Body of pancreas (tissue), 4 donors: ENCODE results near the gene SUPT20HL2. TPM values are rescaled to one million over a fixed set of nuclear protein-coding genes. Genes with fewer than 3 reads are reported as not detected.

Source experiments
- ATAC-seq: fragments of 150-250 bp; one replicate; pipeline ENCODE4 v1.9.1; 2016
- DNase-seq, 4 donors: peaks; one replicate each; pipeline ENCODE4 v3.0.0-alpha.2; 2019
- H3K27ac ChIP-seq, 4 donors: fragments of 200-600 bp; sonication (generic); 1 replicate in 3 of 4; 2 replicates in 1 of 4; pipeline versions ENCODE4 v1.5.1 to v1.6.1; 2016 to 2019; ENCODE audit warnings: mild to moderate bottlenecking in 1 of 4, mixed read lengths in 1 of 4, moderate library complexity in 1 of 4
- H3K27me3 ChIP-seq, 2 donors: fragments of 200-600 bp; sonication (generic); one replicate each; pipeline ENCODE4 v1.6.0; 2016; ENCODE audit warnings: mild to moderate bottlenecking in 1 of 2
- H3K36me3 ChIP-seq, 2 donors: fragments of 200-600 bp; sonication (generic); replicated peaks in 1 of 2; 2 replicates each; pipeline ENCODE4 v1.5.1; 2016; ENCODE audit warnings: low read depth in 2 of 2; ENCODE audit not compliant: insufficient read depth in 1 of 2
- H3K4me1 ChIP-seq: fragments of 200-600 bp; sonication (generic); one replicate; pipeline ENCODE4 v1.6.0; 2016
- H3K4me3 ChIP-seq, 2 donors: fragments of 200-600 bp; sonication (generic); 1 replicate in 1 of 2; 2 replicates in 1 of 2; pipeline ENCODE4 v1.5.1; 2016 to 2019
- H3K9me3 ChIP-seq, 3 donors: fragments of 200-600 bp; sonication (generic); 1 replicate in 2 of 3; 2 replicates in 1 of 3; pipeline ENCODE4 v1.5.1; 2016
- POLR2A ChIP-seq, 3 donors: fragments of 450-650 bp; IDR thresholded peaks; one replicate each; pipeline ENCODE4 v1.6.1; 2016; ENCODE audit warnings: antibody characterized with exemption in 3 of 3, mild to moderate bottlenecking in 2 of 3
- WGBS, 2 donors: methylation state at CpG; one replicate each; pipeline ENCODE4 v1.1.5; 2017; 5-methylcytosine and 5-hydroxymethylcytosine counted together
- intact Hi-C: fragments of 100-400 bp; cut with DNase I; formaldehyde crosslinking; loops from one replicate; pipeline ENCODE4 v1.15.1; 2023
- total RNA-seq, 2 donors: library from RNA; depleted of rRNA; stranded (reverse); fragments of >200 nt; gene quantifications; one replicate each; pipeline ENCODE4 v1.1.0, GENCODE V29; 2016
- TF ChIP-seq, protein P1 (sequence below), 7 experiments: fragments of 450-650 bp in 4 of 7; fragments of 200-600 bp in 3 of 7; sonication (generic) in 3 of 7; IDR thresholded peaks; one replicate each; pipeline ENCODE4 v1.5.1; 2016 to 2019; ENCODE audit warnings: antibody characterized with exemption in 7 of 7

SUPT20HL2 gene
- total RNA-seq, 2 donors from 2014 or later = not detected

- Histone ChIP-seq H3K9me3 (no peaks in the 10 kb centered on the region), H3K4me3 (no peak overlapping the region), H3K36me3 (no peaks in the 10 kb centered on the region), H3K27me3 (no peaks in the 10 kb centered on the region), H3K27ac (no peak overlapping the region), H3K4me1 (no peaks in the 10 kb centered on the region)
- ATAC-seq (no peak), DNase-seq (no peak)
- no peak for TF ChIP-seq POLR2A (IDR thresholded peaks at IDR 0.05)
- TF ChIP-seq, protein P1, sequence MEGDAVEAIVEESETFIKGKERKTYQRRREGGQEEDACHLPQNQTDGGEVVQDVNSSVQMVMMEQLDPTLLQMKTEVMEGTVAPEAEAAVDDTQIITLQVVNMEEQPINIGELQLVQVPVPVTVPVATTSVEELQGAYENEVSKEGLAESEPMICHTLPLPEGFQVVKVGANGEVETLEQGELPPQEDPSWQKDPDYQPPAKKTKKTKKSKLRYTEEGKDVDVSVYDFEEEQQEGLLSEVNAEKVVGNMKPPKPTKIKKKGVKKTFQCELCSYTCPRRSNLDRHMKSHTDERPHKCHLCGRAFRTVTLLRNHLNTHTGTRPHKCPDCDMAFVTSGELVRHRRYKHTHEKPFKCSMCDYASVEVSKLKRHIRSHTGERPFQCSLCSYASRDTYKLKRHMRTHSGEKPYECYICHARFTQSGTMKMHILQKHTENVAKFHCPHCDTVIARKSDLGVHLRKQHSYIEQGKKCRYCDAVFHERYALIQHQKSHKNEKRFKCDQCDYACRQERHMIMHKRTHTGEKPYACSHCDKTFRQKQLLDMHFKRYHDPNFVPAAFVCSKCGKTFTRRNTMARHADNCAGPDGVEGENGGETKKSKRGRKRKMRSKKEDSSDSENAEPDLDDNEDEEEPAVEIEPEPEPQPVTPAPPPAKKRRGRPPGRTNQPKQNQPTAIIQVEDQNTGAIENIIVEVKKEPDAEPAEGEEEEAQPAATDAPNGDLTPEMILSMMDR (IDR thresholded peaks at IDR 0.05) = no peak
- intact Hi-C loops = no loop called here
- WGBS, 2 donors = 73 to 89% methylated on average over 4 to 5 of the region's 5 CpGs
These were observed 37.9 kb downstream of the SUPT20HL2 start for GRCh38 chrX:24276015-24276414.

- ATAC-seq (no peak), DNase-seq (no peak)
- TF ChIP-seq POLR2A (IDR thresholded peaks at IDR 0.05) = no peak
- TF ChIP-seq, protein P1 (IDR thresholded peaks at IDR 0.05) = no peak
- Histone ChIP-seq H3K27ac (no peak overlapping the region), H3K9me3 (no peaks in the 10 kb centered on the region), H3K36me3 (no peaks in the 10 kb centered on the region), H3K27me3 (no peaks in the 10 kb centered on the region), H3K4me3 (no peak overlapping the region), H3K4me1 (no peaks in the 10 kb centered on the region)
- intact Hi-C loops = no loop called here
These were observed 42.6 kb downstream of the SUPT20HL2 start for GRCh38 chrX:24271262-24271661.

- WGBS, 2 donors = 88 to 94% methylated on average over 5 of the region's 5 CpGs
- intact Hi-C loops = no loop called here
These were observed 45.1 kb downstream of the SUPT20HL2 start for GRCh38 chrX:24268786-24269185.

DNA sequence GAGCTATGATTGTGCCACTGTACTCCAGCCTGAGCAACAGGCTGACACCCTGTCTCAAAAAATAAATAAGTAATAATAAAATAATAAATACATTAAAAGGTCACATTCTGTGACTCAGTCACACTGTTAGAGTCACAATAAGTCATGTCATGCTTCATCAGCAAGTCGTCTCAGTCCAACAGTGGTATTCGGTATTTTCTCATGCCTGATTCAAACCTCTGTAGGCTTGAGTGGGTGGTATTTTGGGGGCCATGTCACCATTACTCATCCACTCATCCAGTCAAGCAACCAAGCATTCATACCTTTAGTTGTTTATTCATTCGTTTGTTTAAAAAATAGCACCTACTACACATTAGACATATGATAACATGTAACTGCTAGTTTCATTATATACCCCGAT, 46.9 kb downstream of the SUPT20HL2 start:
- WGBS, 2 donors = 87 to 93% methylated on average over 4 of the region's 4 CpGs
- H3K4me1 ChIP-seq = no peaks in the 10 kb centered on the region
- intact Hi-C loops = no loop called here

More at GRCh38 chrX:24268786-24269185, 45.1 kb downstream of the SUPT20HL2 start:
- H3K4me3 ChIP-seq = no peak overlapping the region
- ATAC-seq (no peak), DNase-seq (no peak)
- no peak for TF ChIP-seq POLR2A (IDR thresholded peaks at IDR 0.05)
- TF ChIP-seq, protein P1 (IDR thresholded peaks at IDR 0.05) = no peak
- no peaks in the 10 kb centered on the region for H3K36me3 ChIP-seq
- no peak overlapping the region for H3K27ac ChIP-seq
- no peaks in the 10 kb centered on the region for H3K27me3 ChIP-seq
- H3K9me3 ChIP-seq = no peaks in the 10 kb centered on the region
- H3K4me1 ChIP-seq = no peaks in the 10 kb centered on the region

DNA sequence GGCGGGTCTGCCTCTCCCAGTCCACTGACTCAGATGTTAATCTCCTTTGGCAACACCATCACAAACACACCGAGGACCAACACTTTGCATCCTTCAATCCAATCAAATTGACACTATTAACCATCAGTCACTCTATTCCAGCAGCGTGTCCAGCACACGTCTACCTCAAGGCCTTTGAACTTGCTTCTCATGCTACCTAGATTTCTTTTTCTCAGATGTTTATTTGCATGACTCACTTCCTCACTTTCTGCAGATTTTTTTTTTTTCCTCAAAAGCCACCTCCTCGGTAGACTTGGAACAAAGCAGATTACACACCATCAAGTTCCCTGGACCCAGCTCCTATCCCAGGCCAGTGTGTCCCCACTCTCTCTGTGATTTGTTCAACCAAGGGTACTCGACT, 49.5 kb downstream of the SUPT20HL2 start:
- ATAC-seq (no peak), DNase-seq (no peak)
- H3K27ac ChIP-seq = no peak overlapping the region
- intact Hi-C loops = no loop called here
- H3K36me3 ChIP-seq = no peaks in the 10 kb centered on the region
- peaks cover 8% of the 10 kb centered on the region for H3K4me1 ChIP-seq
- H3K27me3 ChIP-seq = no peaks in the 10 kb centered on the region
- no peaks in the 10 kb centered on the region for H3K9me3 ChIP-seq
- no peak for TF ChIP-seq POLR2A (IDR thresholded peaks at IDR 0.05)
- TF ChIP-seq, protein P1 (IDR thresholded peaks at IDR 0.05) = no peak
- H3K4me3 ChIP-seq = no peak overlapping the region
- 67 to 78% methylated on average over 6 of the region's 6 CpGs for WGBS, 2 donors

More for the DNA sequence above, 46.9 kb downstream of the SUPT20HL2 start:
- Histone ChIP-seq H3K4me3 (no peak overlapping the region), H3K36me3 (no peaks in the 10 kb centered on the region), H3K9me3 (no peaks in the 10 kb centered on the region), H3K27ac (no peak overlapping the region), H3K27me3 (no peaks in the 10 kb centered on the region)
- no peak for DNase-seq
- TF ChIP-seq, protein P1 (IDR thresholded peaks at IDR 0.05) = no peak
- no peak for TF ChIP-seq POLR2A (IDR thresholded peaks at IDR 0.05)
- no peak for ATAC-seq
